Smooth muscle cell (in vitro differentiated cells): ENCODE results near the gene TOM1L1. TPM values are rescaled to one million over a fixed set of nuclear protein-coding genes. Genes with fewer than 3 reads are reported as not detected.

ENCODE experiments used
- DNase-seq: peaks from one replicate; lab custom pipeline; 2025; ENCODE audit not compliant: unreplicated experiment; lab: John Stamatoyannopoulos, UW
- H2AFZ ChIP-seq: fragments of 200-600 bp; sonication (generic); 2 replicates; pipeline ENCODE4 v1.6.0; 2016; ENCODE audit warnings: antibody characterized with exemption, low read depth, mild to moderate bottlenecking
- H3F3A ChIP-seq: fragments of 200-600 bp; sonication (generic); 2 replicates; pipeline ENCODE4 v1.6.0; 2017; ENCODE audit warnings: antibody characterized with exemption, low read depth
- H3K27ac ChIP-seq: fragments of 200-600 bp; sonication (generic); 2 replicates; pipeline ENCODE4 v1.5.1; 2016; ENCODE audit warnings: low read depth, mild to moderate bottlenecking
- H3K27me3 ChIP-seq: fragments of 200-600 bp; sonication (generic); 2 replicates; pipeline ENCODE4 v1.6.1; 2016; ENCODE audit warnings: low read depth, mild to moderate bottlenecking
- H3K36me3 ChIP-seq: fragments of 200-600 bp; sonication (generic); 2 replicates; pipeline ENCODE4 v1.5.1; 2016; ENCODE audit warnings: low read depth
- H3K4me1 ChIP-seq: fragments of 200-600 bp; sonication (generic); 2 replicates; pipeline ENCODE4 v1.5.1; 2016; ENCODE audit warnings: low read depth
- H3K4me2 ChIP-seq: fragments of 200-600 bp; sonication (generic); 2 replicates; pipeline ENCODE4 v1.6.0; 2016; ENCODE audit warnings: mild to moderate bottlenecking
- H3K4me3 ChIP-seq: fragments of 200-600 bp; sonication (generic); 2 replicates; pipeline ENCODE4 v1.5.1; 2016; ENCODE audit warnings: mild to moderate bottlenecking
- H3K79me2 ChIP-seq: fragments of 200-600 bp; sonication (generic); 2 replicates; pipeline ENCODE4 v1.6.0; 2016; ENCODE audit warnings: low read depth, mild to moderate bottlenecking
- H3K9ac ChIP-seq: fragments of 200-600 bp; sonication (generic); 2 replicates; pipeline ENCODE4 v1.6.0; 2016; ENCODE audit warnings: low read depth
- H3K9me3 ChIP-seq: fragments of 200-600 bp; sonication (generic); replicated peaks from 2 replicates; pipeline ENCODE4 v1.5.1; 2016; ENCODE audit warnings: low read depth
- H4K20me1 ChIP-seq: fragments of 200-600 bp; sonication (generic); 2 replicates; pipeline ENCODE4 v1.6.0; 2016; ENCODE audit warnings: low read depth
- CTCF ChIP-seq: fragments of 200-600 bp; sonication (generic); IDR thresholded peaks from 2 replicates; pipeline ENCODE4 v1.5.1; 2017; ENCODE audit warnings: borderline replicate concordance, mild to moderate bottlenecking, antibody characterized with exemption; ENCODE audit not compliant: insufficient read depth, poor library complexity, severe bottlenecking
- WGBS: methylation state at CpG from one replicate; pipeline ENCODE4 v1.1.7; 2016; ENCODE audit warnings: low lambda C conversion rate; 5-methylcytosine and 5-hydroxymethylcytosine counted together
- polyA plus RNA-seq: library from polyadenylated mRNA; unstranded; fragments of >200 nt; fragmentation: Nextera tagmentation; extraction: Ambion mirVana; gene quantifications from 2 replicates; pipeline ENCODE4 v1.2.1, GENCODE V29; 2016
- total RNA-seq: library from RNA; depleted of rRNA; stranded (reverse); fragments of >200 nt; gene quantifications from 2 replicates; pipeline ENCODE4 v1.2.3, GENCODE V29; 2014

The TOM1L1 gene
- total and polyA plus RNA-seq, 2 experiments from 2014 or later, result 3.9 to 8.5 TPM

GRCh38 chr17:54950116-54950515 lies 49.5 kb downstream of the TOM1L1 start:
- Histone ChIP-seq H3F3A (no peaks in the 10 kb centered on the region), H3K4me2 (no peak overlapping the region), H3K9me3 (no peaks in the 10 kb centered on the region), H3K4me1 (no peaks in the 10 kb centered on the region), H3K27me3 (no peaks in the 10 kb centered on the region), H3K9ac (no peak overlapping the region), H3K79me2 (no peaks in the 10 kb centered on the region), H3K4me3 (no peak overlapping the region), H4K20me1 (no peaks in the 10 kb centered on the region), H2AFZ (no peak overlapping the region), H3K36me3 (no peaks in the 10 kb centered on the region), H3K27ac (no peak overlapping the region)
- WGBS, result 98% methylated on average over 2 of the region's 2 CpGs
- DNase-seq, result no peak
- TF ChIP-seq CTCF, result no peak

- H3K4me3 ChIP-seq, result no peak overlapping the region
- H2AFZ ChIP-seq, result no peak overlapping the region
- H3K9ac ChIP-seq, result no peak overlapping the region
- DNase-seq, result no peak
- no peak overlapping the region for H3K4me2 ChIP-seq
- no peaks in the 10 kb centered on the region for H3F3A ChIP-seq
- WGBS, result 70% methylated on average over 4 of the region's 4 CpGs
- no peaks in the 10 kb centered on the region for H3K9me3 ChIP-seq
- no peak for TF ChIP-seq CTCF
- H3K27ac ChIP-seq, result no peak overlapping the region
- no peaks in the 10 kb centered on the region for H3K79me2 ChIP-seq
- no peaks in the 10 kb centered on the region for H3K4me1 ChIP-seq
- no peaks in the 10 kb centered on the region for H4K20me1 ChIP-seq
- H3K27me3 ChIP-seq, result no peaks in the 10 kb centered on the region
- H3K36me3 ChIP-seq, result no peaks in the 10 kb centered on the region
These were observed 50.6 kb downstream of the TOM1L1 start for GRCh38 chr17:54951286-54951685.

- no peaks in the 10 kb centered on the region for H3F3A ChIP-seq
- no peaks in the 10 kb centered on the region for H4K20me1 ChIP-seq
- no peak for DNase-seq
- no peak overlapping the region for H2AFZ ChIP-seq
- H3K4me3 ChIP-seq, result no peak overlapping the region
- no peak overlapping the region for H3K27ac ChIP-seq
- H3K9ac ChIP-seq, result no peak overlapping the region
- no peaks in the 10 kb centered on the region for H3K79me2 ChIP-seq
- no peak overlapping the region for H3K4me2 ChIP-seq
- no peak for TF ChIP-seq CTCF
- H3K27me3 ChIP-seq, result no peaks in the 10 kb centered on the region
- H3K36me3 ChIP-seq, result peaks cover 17% of the 10 kb centered on the region
- no peaks in the 10 kb centered on the region for H3K9me3 ChIP-seq
- no peaks in the 10 kb centered on the region for H3K4me1 ChIP-seq
- 63% methylated on average over 3 of the region's 3 CpGs for WGBS
These were observed 56.1 kb downstream of the TOM1L1 start for GRCh38 chr17:54956791-54957190.

GRCh38 chr17:54967621-54968261 lies 67.1 kb downstream of the TOM1L1 start:
- Histone ChIP-seq H3K27me3 (no peaks in the 10 kb centered on the region), H4K20me1 (peaks cover 16% of the 10 kb centered on the region), H3K4me3 (peak overlapping the region; percentile 92), H3K36me3 (peaks cover 16% of the 10 kb centered on the region), H3K4me1 (peaks cover 22% of the 10 kb centered on the region), H3K27ac (no peak overlapping the region), H3K79me2 (peaks cover 60% of the 10 kb centered on the region), H3K4me2 (peak overlapping the region; percentile 94), H2AFZ (peak overlapping the region; percentile 98), H3F3A (no peaks in the 10 kb centered on the region), H3K9me3 (no peaks in the 10 kb centered on the region), H3K9ac (peak overlapping the region; percentile 91)
- DNase-seq, result no peak
- no peak for TF ChIP-seq CTCF
- under 1% methylated on average over 21 of the region's 21 CpGs for WGBS
